ENCODE data around the gene ARHGAP22.
A peak's percentile ranks its signal among the peaks of the same experiment; 100 is the strongest.

Gene ARHGAP22

DNA sequence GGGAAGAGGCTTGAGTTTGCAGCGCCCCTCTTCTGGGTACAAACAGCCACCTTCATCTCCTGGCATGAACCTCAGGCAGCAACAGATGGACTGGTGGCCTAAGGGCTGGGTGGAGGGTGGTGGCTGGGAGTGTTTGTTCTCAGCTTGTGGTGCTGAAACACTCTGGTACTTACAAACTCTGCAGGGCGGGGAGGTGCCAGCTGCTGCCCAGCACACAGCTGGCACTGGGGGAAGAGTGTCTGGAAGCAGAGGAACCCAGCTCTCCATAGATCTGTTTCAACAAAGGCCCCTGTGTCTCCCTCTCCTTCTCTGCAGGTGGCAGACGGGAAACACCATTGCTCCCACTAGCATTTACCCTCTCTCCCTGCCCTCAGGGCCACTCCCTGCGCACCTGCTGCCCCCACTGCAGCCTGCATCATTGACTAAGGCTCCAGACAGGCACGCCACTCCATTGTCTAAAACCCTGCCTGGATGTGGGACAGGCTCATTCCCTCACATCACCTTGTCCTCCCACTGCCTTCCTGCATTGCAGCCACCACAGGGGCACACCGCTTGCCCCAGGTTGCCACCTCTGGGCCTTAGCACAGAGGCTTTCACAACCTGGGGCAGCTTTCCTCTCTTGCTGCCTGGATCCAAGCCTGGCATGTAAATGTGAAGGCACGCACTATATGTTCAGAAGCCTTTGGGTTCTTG, 6.5 kb downstream of the ARHGAP22 start:
- Mint-ChIP-seq H3K27ac (no peak overlapping the region), H3K9me3 (no peaks in the 10 kb centered on the region), H3K27me3 (peaks cover 0 to 13% of the 10 kb centered on the region in 2 donors), H3K4me3 (no peak overlapping the region), H3K36me3 (peaks cover 9 to 13% of the 10 kb centered on the region in 2 donors), H3K4me1 (peaks cover 21 to 37% of the 10 kb centered on the region in 2 donors)
- DNase-seq (no peak), ATAC-seq (replicated peaks) (no peak)

- no peaks in the 10 kb centered on the region for H3K9me3 Mint-ChIP-seq
- no peak for ATAC-seq (replicated peaks)
- H3K4me1 Mint-ChIP-seq = peaks cover 17 to 20% of the 10 kb centered on the region in 2 donors
- no peak overlapping the region for H3K27ac Mint-ChIP-seq
- no peak for DNase-seq
- peaks cover 12 to 14% of the 10 kb centered on the region in 2 donors for H3K36me3 Mint-ChIP-seq
- no peak overlapping the region for H3K4me3 Mint-ChIP-seq
- peaks cover 0 to 9% of the 10 kb centered on the region in 2 donors for H3K27me3 Mint-ChIP-seq
Measured at GRCh38 chr10:48595539-48595932, 9.3 kb downstream of the ARHGAP22 start.

DNA sequence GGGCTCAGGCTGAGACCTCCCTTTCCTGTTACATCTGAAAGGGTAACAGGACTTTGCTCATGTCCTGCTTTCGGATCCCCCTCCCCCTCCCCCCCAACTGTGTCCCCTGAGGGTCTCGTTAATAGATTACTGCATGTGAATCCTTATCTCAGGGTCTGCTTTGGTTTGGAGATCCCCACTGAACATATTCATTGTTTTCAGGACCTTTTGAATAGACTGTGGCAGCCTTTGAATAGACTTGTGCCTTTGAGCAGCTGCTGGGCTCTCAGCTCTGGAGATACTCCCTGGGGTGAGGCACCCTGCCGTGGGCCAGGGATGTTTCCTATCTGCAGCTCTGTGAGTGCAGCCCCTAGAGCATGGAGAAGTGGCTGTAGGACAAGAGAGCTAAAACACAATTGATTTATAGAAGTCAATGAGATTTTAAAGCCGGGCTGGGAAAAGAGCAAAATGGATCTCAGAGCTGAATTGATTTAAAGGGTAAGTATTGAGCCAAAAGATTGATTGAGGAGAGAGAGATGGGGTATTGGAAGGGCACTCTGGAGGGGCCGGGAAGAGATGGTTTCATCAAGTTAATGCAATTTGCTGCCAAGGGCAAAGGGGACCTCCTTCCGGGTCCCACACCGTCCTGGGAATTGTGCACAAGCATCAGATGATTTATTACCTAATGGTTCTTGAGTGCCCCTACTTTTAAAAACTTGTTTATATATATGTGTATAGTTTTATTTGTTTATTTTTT, 9.9 kb downstream of the ARHGAP22 start:
- H3K27me3 Mint-ChIP-seq = peaks cover 0 to 9% of the 10 kb centered on the region in 2 donors
- H3K4me1 Mint-ChIP-seq = peaks cover 20 to 23% of the 10 kb centered on the region in 2 donors
- DNase-seq = no peak
- no peak overlapping the region for H3K4me3 Mint-ChIP-seq
- peaks cover 12 to 18% of the 10 kb centered on the region in 2 donors for H3K36me3 Mint-ChIP-seq
- no peaks in the 10 kb centered on the region for H3K9me3 Mint-ChIP-seq
- H3K27ac Mint-ChIP-seq = no peak overlapping the region
- ATAC-seq (replicated peaks) = no peak

DNA sequence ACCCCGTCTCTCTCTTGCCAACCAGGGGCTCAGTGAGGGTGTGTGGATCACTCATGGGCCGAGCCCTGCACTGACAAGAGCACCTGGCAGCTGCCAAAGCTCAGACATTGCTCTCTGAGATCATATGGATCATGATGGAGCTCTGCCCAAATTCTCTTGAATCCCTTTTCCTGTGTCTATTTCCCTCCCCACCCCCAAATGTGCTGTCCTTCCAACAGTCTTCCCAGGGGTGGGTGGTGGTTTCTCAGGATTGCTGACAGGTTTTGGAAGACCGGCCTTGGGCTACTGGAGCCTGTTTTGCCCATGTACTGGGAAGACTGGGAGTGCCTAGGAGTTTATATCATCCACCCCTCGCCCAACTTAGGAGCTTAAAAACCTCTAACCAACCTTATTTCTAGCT, 10.5 kb downstream of the ARHGAP22 start:
- DNase-seq (no peak), ATAC-seq (replicated peaks) (no peak)
- H3K36me3 Mint-ChIP-seq = peaks cover 13 to 18% of the 10 kb centered on the region in 2 donors
- H3K27ac Mint-ChIP-seq = no peak overlapping the region
- H3K4me3 Mint-ChIP-seq = no peak overlapping the region
- peaks cover 0 to 9% of the 10 kb centered on the region in 2 donors for H3K27me3 Mint-ChIP-seq
- peaks cover 23% of the 10 kb centered on the region in 2 donors for H3K4me1 Mint-ChIP-seq
- H3K9me3 Mint-ChIP-seq = no peaks in the 10 kb centered on the region

GRCh38 chr10:48592346-48592745, 12.5 kb downstream of the ARHGAP22 start:
- H3K27me3 Mint-ChIP-seq = peaks cover 0 to 5% of the 10 kb centered on the region in 2 donors
- no peak overlapping the region for H3K27ac Mint-ChIP-seq
- peaks cover 18 to 27% of the 10 kb centered on the region in 2 donors for H3K4me1 Mint-ChIP-seq
- DNase-seq (no peak), ATAC-seq (replicated peaks) (no peak)
- no peaks in the 10 kb centered on the region for H3K9me3 Mint-ChIP-seq
- H3K4me3 Mint-ChIP-seq = no peak overlapping the region
- H3K36me3 Mint-ChIP-seq = peaks cover 13 to 18% of the 10 kb centered on the region in 2 donors

DNA sequence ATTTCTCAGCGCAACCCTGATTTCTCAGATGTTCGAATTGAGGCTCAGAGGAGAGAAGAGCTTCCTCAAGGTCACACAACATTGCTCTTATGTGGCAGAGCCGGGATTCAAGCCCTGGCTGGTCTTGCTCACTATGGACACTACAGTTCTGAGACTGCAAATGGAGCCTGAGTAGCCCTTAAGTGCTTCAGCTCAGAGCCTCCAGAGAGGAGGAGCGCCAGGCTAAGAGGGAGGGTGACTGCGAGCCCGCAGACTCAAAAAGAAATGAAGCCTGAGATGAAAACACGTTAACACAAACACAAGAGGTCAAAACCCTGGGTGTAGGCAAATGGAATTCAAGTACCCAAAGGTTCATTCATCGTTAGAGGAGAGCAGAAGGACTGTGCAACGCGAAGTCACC, 13.9 kb downstream of the ARHGAP22 start:
- Mint-ChIP-seq H3K36me3 (peaks cover 7 to 10% of the 10 kb centered on the region in 2 donors), H3K9me3 (no peaks in the 10 kb centered on the region), H3K27ac (no peak overlapping the region), H3K4me1 (peaks cover 13 to 28% of the 10 kb centered on the region in 2 donors), H3K4me3 (no peak overlapping the region), H3K27me3 (no peaks in the 10 kb centered on the region)
- DNase-seq = no peak
- no peak for ATAC-seq (replicated peaks)

DNA sequence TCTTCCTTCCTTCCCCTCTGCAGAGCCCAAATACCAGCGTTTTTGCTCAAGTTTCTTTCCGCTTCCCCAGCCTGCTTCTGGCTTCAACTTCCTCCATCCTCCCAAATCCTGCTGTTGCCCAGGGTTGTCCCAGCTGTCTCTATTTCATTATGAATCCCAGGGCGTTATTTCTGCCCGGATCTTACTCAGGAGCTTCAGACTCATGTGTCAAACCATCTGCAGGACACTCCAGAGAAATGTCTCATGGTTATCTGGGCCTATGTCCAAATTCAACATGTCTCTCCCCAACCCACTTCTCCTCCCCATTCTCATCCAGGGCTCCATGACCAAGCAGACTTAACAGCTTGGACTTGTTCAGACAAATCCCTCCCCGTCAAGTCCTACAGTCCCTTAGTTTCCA, 15.6 kb downstream of the ARHGAP22 start:
- DNase-seq (no peak), ATAC-seq (replicated peaks) (no peak)
- Mint-ChIP-seq H3K27me3 (no peaks in the 10 kb centered on the region), H3K27ac (no peak overlapping the region), H3K9me3 (peaks cover 5% of the 10 kb centered on the region in 2 donors), H3K4me1 (peaks cover 22 to 35% of the 10 kb centered on the region in 2 donors), H3K36me3 (peaks cover 15 to 20% of the 10 kb centered on the region in 2 donors), H3K4me3 (no peak overlapping the region)

DNA sequence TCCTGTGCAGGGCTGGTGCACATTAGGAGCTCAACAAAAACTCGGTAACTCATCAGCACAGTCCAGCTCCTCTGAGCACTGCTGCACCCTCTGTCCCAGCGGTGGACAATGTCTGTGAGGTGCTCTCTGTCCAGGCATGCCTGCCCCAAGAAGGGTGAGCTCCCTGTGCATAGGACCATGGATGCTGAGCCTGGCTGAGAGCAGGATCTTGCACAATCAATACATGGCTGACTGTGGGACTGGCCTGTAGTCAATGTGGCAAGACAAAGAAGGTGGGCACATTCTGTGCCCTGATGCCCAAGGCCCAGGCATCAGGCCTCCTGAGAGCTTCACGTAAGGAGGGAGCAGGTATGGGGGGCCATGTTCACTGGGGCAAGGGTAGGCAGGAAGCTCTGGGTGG, 17.1 kb downstream of the ARHGAP22 start:
- peaks cover 5% of the 10 kb centered on the region in 2 donors for H3K9me3 Mint-ChIP-seq
- no peak overlapping the region for H3K4me3 Mint-ChIP-seq
- ATAC-seq (replicated peaks) (no peak), DNase-seq (no peak)
- H3K36me3 Mint-ChIP-seq = peaks cover 23 to 30% of the 10 kb centered on the region in 2 donors
- no peaks in the 10 kb centered on the region for H3K27me3 Mint-ChIP-seq
- peaks cover 30 to 50% of the 10 kb centered on the region in 2 donors for H3K4me1 Mint-ChIP-seq
- no peak overlapping the region for H3K27ac Mint-ChIP-seq

DNA sequence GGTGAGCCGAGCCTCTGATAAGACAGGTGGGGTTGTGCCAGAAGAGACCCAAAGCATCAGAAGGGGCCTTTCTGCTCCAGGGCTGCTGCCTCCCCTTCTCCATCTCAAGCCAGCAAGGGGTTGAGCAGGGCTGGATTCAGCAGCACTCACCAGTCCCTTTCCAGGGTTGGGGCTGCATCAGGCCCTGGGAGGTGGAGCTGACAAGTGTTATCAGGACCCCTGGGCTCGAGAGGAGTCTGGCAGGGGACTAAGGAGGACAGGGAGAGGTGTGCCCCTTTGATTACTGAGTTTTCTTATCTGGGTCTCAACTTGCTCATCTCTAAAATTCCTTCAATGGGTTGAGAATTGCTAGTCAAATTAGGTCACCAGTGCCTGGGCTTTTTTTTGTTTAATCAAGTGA, 17.8 kb downstream of the ARHGAP22 start:
- DNase-seq = no peak
- no peak for ATAC-seq (replicated peaks)
- no peak overlapping the region for H3K27ac Mint-ChIP-seq
- peaks cover 31 to 37% of the 10 kb centered on the region in 2 donors for H3K36me3 Mint-ChIP-seq
- H3K4me3 Mint-ChIP-seq = no peak overlapping the region
- H3K4me1 Mint-ChIP-seq = peaks cover 31 to 57% of the 10 kb centered on the region in 2 donors
- H3K27me3 Mint-ChIP-seq = no peaks in the 10 kb centered on the region
- peaks cover 5% of the 10 kb centered on the region in 2 donors for H3K9me3 Mint-ChIP-seq

DNA sequence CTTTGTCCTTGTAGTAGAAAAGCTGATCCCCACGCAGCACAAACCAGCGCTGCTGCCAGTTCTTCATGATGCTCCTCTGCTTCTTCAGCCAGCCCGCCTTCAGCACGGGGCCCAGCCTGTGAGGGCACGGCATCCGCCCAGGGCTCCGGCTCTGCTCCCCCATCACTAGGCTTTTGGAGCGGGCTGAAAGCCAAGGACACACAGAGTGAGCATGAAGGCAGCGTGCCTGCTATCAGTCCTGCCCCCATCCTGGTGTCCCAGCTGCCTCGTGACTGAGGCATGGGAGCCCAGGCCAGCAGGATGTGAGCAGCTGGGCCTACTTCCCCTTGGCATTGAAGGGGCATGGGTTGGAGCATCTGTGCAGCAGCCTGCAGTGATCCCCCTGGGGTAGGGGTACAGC, 21.9 kb downstream of the ARHGAP22 start:
- no peak overlapping the region for H3K4me3 Mint-ChIP-seq
- peaks cover 46 to 75% of the 10 kb centered on the region in 2 donors for H3K4me1 Mint-ChIP-seq
- H3K9me3 Mint-ChIP-seq = peaks cover 9% of the 10 kb centered on the region in 2 donors
- H3K36me3 Mint-ChIP-seq = peaks cover 40 to 49% of the 10 kb centered on the region in 2 donors
- ATAC-seq (replicated peaks) (no peak), DNase-seq (no peak)
- no peak overlapping the region for H3K27ac Mint-ChIP-seq
- no peaks in the 10 kb centered on the region for H3K27me3 Mint-ChIP-seq

- Mint-ChIP-seq H3K36me3 (peaks cover 45 to 54% of the 10 kb centered on the region in 2 donors), H3K4me3 (peak overlapping the region in 1 of 2 donors; percentile 22), H3K4me1 (peaks cover 60 to 87% of the 10 kb centered on the region in 2 donors), H3K9me3 (peaks cover 9% of the 10 kb centered on the region in 2 donors), H3K27ac (peak overlapping the region; percentile 83), H3K27me3 (no peaks in the 10 kb centered on the region)
- DNase-seq (no peak), ATAC-seq (replicated peaks) (no peak)
Measured at GRCh38 chr10:48580236-48580635, 24.6 kb downstream of the ARHGAP22 start.

DNA sequence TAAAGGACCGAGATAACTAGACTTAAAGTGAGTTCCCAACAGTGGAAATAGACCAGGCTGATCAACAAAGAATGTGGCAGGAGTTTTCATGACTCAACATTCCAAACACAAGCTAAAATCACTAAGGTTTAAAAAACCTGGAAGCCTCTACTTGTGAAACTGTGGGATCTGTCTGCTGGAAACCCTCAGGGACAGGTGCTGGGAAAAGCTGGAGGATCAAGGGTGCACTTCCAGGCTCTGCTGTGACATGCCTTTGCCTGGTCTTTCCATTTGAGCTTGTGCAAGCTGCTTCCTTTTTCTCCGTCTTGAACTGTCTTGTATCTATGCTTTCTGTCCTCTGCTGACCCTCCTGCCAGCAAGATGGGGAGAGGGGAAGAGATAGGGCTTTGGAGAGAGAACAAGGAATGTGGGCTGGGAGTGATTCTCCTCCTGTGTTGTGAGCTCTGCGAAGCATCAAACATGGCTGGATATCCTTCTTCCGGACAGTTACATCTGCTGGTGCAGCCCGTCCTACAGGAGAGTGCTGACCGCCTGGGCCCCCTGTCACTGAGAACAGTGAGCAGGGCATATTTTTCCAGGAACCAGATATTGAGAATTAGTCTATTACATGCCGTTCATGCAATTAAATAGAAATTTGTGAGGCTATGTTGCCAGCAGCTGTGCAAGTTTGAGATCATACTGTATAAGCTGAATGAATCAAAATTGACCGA, 25.5 kb downstream of the ARHGAP22 start:
- H3K27me3 Mint-ChIP-seq = no peaks in the 10 kb centered on the region
- peak overlapping the region; percentile 42 to 59 for H3K4me3 Mint-ChIP-seq
- DNase-seq (no peak), ATAC-seq (replicated peaks) (no peak)
- peaks cover 7% of the 10 kb centered on the region in 2 donors for H3K9me3 Mint-ChIP-seq
- H3K27ac Mint-ChIP-seq = peak overlapping the region; percentile 93
- peaks cover 64 to 92% of the 10 kb centered on the region in 2 donors for H3K4me1 Mint-ChIP-seq
- H3K36me3 Mint-ChIP-seq = peaks cover 43 to 54% of the 10 kb centered on the region in 2 donors

GRCh38 chr10:48577158-48577557, 27.7 kb downstream of the ARHGAP22 start:
- H3K27ac Mint-ChIP-seq = peak overlapping the region; percentile 91

DNA sequence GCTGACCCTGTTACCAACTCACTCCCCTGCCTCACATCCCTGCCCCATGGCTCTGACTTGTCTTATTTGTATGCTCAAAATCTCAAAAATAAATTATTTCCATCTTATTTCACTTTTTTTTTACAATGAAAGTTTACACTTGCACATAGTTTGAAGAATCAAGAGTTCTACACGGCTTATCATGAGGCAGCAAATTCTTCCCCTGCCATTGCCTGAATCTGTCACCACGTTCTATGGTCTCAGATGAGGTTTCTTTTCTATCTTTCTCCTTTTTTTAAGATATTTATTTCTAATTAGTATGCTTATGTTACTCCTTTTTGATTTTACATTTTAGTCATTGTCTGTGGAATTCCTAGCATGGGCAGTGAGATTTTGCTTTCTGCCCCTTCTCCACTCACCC, 28.4 kb downstream of the ARHGAP22 start:
- Mint-ChIP-seq H3K9me3 (peaks cover 7% of the 10 kb centered on the region in 2 donors), H3K4me3 (no peak overlapping the region), H3K27ac (peak overlapping the region; percentile 60), H3K27me3 (no peaks in the 10 kb centered on the region), H3K36me3 (peaks cover 28 to 41% of the 10 kb centered on the region in 2 donors), H3K4me1 (peaks cover 70 to 92% of the 10 kb centered on the region in 2 donors)
- no peak for DNase-seq
- no peak for ATAC-seq (replicated peaks)

More at GRCh38 chr10:48577158-48577557, 27.7 kb downstream of the ARHGAP22 start:
- peak; percentile 44 for ATAC-seq (replicated peaks)
- H3K9me3 Mint-ChIP-seq = peaks cover 7% of the 10 kb centered on the region in 2 donors
- peak; percentile 44 for DNase-seq
- H3K4me1 Mint-ChIP-seq = peaks cover 66 to 92% of the 10 kb centered on the region in 2 donors
- peaks cover 30 to 40% of the 10 kb centered on the region in 2 donors for H3K36me3 Mint-ChIP-seq
- H3K27me3 Mint-ChIP-seq = no peaks in the 10 kb centered on the region
- peak overlapping the region; percentile 7 to 58 for H3K4me3 Mint-ChIP-seq

Data from stimulated activated naive B cell treated with anti-CD40 and anti-IgM and Interleukin-4, amounts not matched to agents 10 μg/mL and 1 μg/mL and 100 μg/mL, for 72 hours (primary cell).